ENCODE results near the gene BEND7. TPM values are rescaled to one million over a fixed set of nuclear protein-coding genes. Genes with fewer than 3 reads are reported as not detected.

The BEND7 gene
- total and polyA plus RNA-seq, 9 of the 15 experiments (the other 6 are each of a cell fraction or from before 2014, with no cell fraction given): 1.3 to 11.4 (median 5.2) TPM

- Histone ChIP-seq H3K4me2 (ENCODE audit: insufficient read depth, low read length) (no peak overlapping the region), H3K27me3 (ENCODE audit: control insufficient read depth in 2 of 2, insufficient read depth in 2 of 2, low read length in 2 of 2) (no peaks in the 10 kb centered on the region), H3K4me3 (no peak overlapping the region), H3K4me1 (replicated peaks in 1 of 2; ENCODE audit: control insufficient read depth in 2 of 2, insufficient read depth in 2 of 2, low read length in 2 of 2) (no peaks in the 10 kb centered on the region), H3K9me1 (ENCODE audit: control insufficient read depth, insufficient read depth, low read length) (no peaks in the 10 kb centered on the region), H4K20me1 (replicated peaks; ENCODE audit: control insufficient read depth, insufficient read depth, low read length) (no peaks in the 10 kb centered on the region; the same call in 1 of the 2 replicates), H3K79me2 (ENCODE audit: control insufficient read depth, insufficient read depth, low read length) (no peaks in the 10 kb centered on the region), H2AFZ (ENCODE audit: low read depth, low read length) (no peak overlapping the region), H3K9ac (ENCODE audit: insufficient read depth in 1 of 2, low read depth in 2 of 2, low read length in 2 of 2) (no peak overlapping the region), H3K27ac (ENCODE audit: extremely low read depth, low read depth, low read length) (no peak overlapping the region), H3K36me3 (ENCODE audit: control insufficient read depth, insufficient read depth, low read length) (no peaks in the 10 kb centered on the region), H3K9me3 (replicated peaks; ENCODE audit: control insufficient read depth, insufficient read depth, low read depth, low read length) (no peaks in the 10 kb centered on the region)
- intact Hi-C loops (cut with micrococcal nuclease): no loop called here
- no peak for DNase-seq (ENCODE audit: extremely low read depth in 1 of 4, low spot score in 3 of 4)
- WGBS (ENCODE audit: insufficient coverage, low coverage, missing lambda C conversion rate): 37% methylated on average over 10 of the region's 10 CpGs
- in situ Hi-C loops (cut with MboI): no loop called here
- ChIA-PET CTCF (ENCODE audit: low intra/inter-chr PET ratio) (no interaction called here), POLR2A (interaction anchor here (1.5 kb wide), 1 partner anchor 14 kb away, joined by 5 read pairs; no protein-coding TSS in a partner anchor)
- TF ChIP-seq FOXO4 (CRISPR knock-in tag; IDR thresholded peaks at IDR 0.05) (no peak), CHAMP1 (IDR thresholded peaks at IDR 0.05) (no peak)
- ATAC-seq: no peak
- no peak for FAIRE-seq
- BruUV-seq (replicated peaks): no TSS peak
Observed at GRCh38 chr10:13481690-13482089, 47.1 kb downstream of the BEND7 start.

Data from K562 (cell line).